SK-N-SH (cell line): ENCODE results near the gene LYPD4. TPM values are rescaled to one million over a fixed set of nuclear protein-coding genes. Genes with fewer than 3 reads are reported as not detected.

Source experiments
- CTCF ChIA-PET: fragments of 300-600, 350-600 bp; formaldehyde crosslinking; extraction: SDS; loops from one replicate; lab custom pipeline; 2021; lab: Yijun Ruan, JAX
- POLR2A ChIA-PET: fragments of 350-600 bp; sonication (Branson Sonifier 250); formaldehyde crosslinking; extraction: SDS; loops from one replicate; lab custom pipeline; 2020; ENCODE audit warnings: antibody characterized with exemption, inconsistent platforms; lab: Yijun Ruan, JAX
- DNase-seq: peaks from one replicate; pipeline ENCODE4 v3.0.0; 2012
- H2AFZ ChIP-seq: fragments of 200-600 bp; sonication (generic); 2 replicates; pipeline ENCODE4 v1.8.1; 2016; ENCODE audit warnings: antibody characterized with exemption, mild to moderate bottlenecking, low read depth
- H3F3A ChIP-seq: fragments of 200-600 bp; sonication (generic); replicated peaks from 2 replicates; pipeline ENCODE3; 2016; ENCODE audit warnings: antibody characterized with exemption, mild to moderate bottlenecking; ENCODE audit not compliant: insufficient read depth
- H3K27ac ChIP-seq, 2 experiments: fragments of 200-500 bp in 1 of 2; fragments of 200-600 bp in 1 of 2; sonication (Bioruptor generic) in 1 of 2; sonication (generic), shearing (Covaris generic) in 1 of 2; 2 replicates each; pipeline versions ENCODE4 v1.5.1 to v1.6.1; 2014 to 2016; ENCODE audit warnings: low read depth in 2 of 2, inconsistent platforms in 1 of 2, low read length in 1 of 2, mild to moderate bottlenecking in 1 of 2, mixed read lengths in 1 of 2
- H3K27me3 ChIP-seq: fragments of 200-600 bp; sonication (generic), shearing (Covaris generic); 2 replicates; pipeline ENCODE4 v1.6.1; 2016; ENCODE audit warnings: mixed run types; ENCODE audit not compliant: insufficient read depth
- H3K36me3 ChIP-seq, 2 experiments: fragments of 200-500 bp in 1 of 2; fragments of 200-600 bp in 1 of 2; sonication (Bioruptor generic) in 1 of 2; sonication (generic) in 1 of 2; replicated peaks in 1 of 2; 2 replicates each; pipeline versions ENCODE3 to v1.5.1; 2014 to 2016; ENCODE audit warnings: low read length in 1 of 2, mild to moderate bottlenecking in 1 of 2; ENCODE audit not compliant: insufficient read depth in 2 of 2, control insufficient read depth in 1 of 2
- H3K4me1 ChIP-seq, 2 experiments: fragments of 200-500 bp in 1 of 2; fragments of 200-600 bp in 1 of 2; sonication (Bioruptor generic) in 1 of 2; sonication (generic), shearing (Covaris generic) in 1 of 2; 2 replicates each; pipeline versions ENCODE4 v1.5.1 to v1.6.1; 2014 to 2016; ENCODE audit warnings: low read depth in 1 of 2, low read length in 1 of 2, mixed run types in 1 of 2; ENCODE audit not compliant: insufficient read depth in 2 of 2, control insufficient read depth in 1 of 2
- H3K4me2 ChIP-seq: fragments of 200-600 bp; sonication (generic), shearing (Covaris generic); 2 replicates; pipeline ENCODE4 v1.6.1; 2017; ENCODE audit warnings: mixed run types
- H3K4me3 ChIP-seq, 2 experiments: fragments of 200-500 bp in 1 of 2; fragments of 200-600 bp in 1 of 2; sonication (Bioruptor generic) in 1 of 2; sonication (generic), shearing (Covaris generic) in 1 of 2; 2 replicates each; pipeline versions ENCODE4 v1.5.1 to v1.8.1; 2014 to 2016; ENCODE audit warnings: low read depth in 2 of 2, inconsistent platforms in 1 of 2, low read length in 1 of 2, mild to moderate bottlenecking in 1 of 2, mixed read lengths in 1 of 2, moderate library complexity in 1 of 2
- H3K79me2 ChIP-seq: fragments of 200-600 bp; sonication (generic); 2 replicates; pipeline ENCODE4 v1.8.1; 2017; ENCODE audit warnings: mild to moderate bottlenecking; ENCODE audit not compliant: insufficient read depth
- H3K9ac ChIP-seq: fragments of 200-600 bp; sonication (generic); 2 replicates; pipeline ENCODE4 v1.6.1; 2017; ENCODE audit warnings: mixed run types
- H3K9me2 ChIP-seq: fragments of 200-600 bp; sonication (generic); 2 replicates; pipeline ENCODE4 v1.6.1; 2017; ENCODE audit warnings: mixed run types
- H3K9me3 ChIP-seq: fragments of 200-600 bp; sonication (generic); 2 replicates; pipeline ENCODE4 v1.6.1; 2017; ENCODE audit warnings: mixed run types, mild to moderate bottlenecking, moderate library complexity
- H4K20me1 ChIP-seq: fragments of 200-600 bp; sonication (generic); 2 replicates; pipeline ENCODE4 v1.6.1; 2017; ENCODE audit warnings: mild to moderate bottlenecking, mixed run types; ENCODE audit not compliant: insufficient read depth
- CTCF ChIP-seq: fragments of 200-600 bp; sonication (generic); IDR thresholded peaks from 2 replicates; pipeline ENCODE4 v1.6.1; 2017; ENCODE audit warnings: antibody characterized with exemption, mild to moderate bottlenecking, moderate library complexity
- ELF1 ChIP-seq: IDR thresholded peaks from 2 replicates; pipeline ENCODE4 v1.4.0; 2012
- EP300 ChIP-seq, 2 experiments: IDR thresholded peaks; 2 replicates each; pipeline versions ENCODE4 v1.4.0 to v1.6.1; 2012; ENCODE audit warnings: borderline replicate concordance in 1 of 2, low read depth in 1 of 2, low read length in 1 of 2
- EZH2phosphoT487 ChIP-seq: fragments of 200-600 bp; sonication (generic); IDR thresholded peaks from 2 replicates; pipeline ENCODE4 v1.6.1; 2017; ENCODE audit warnings: low read depth, mixed run types, mild to moderate bottlenecking, antibody characterized with exemption, moderate library complexity, borderline replicate concordance
- IRF3 ChIP-seq: fragments of 150-350 bp; IDR thresholded peaks from 2 replicates; pipeline ENCODE4 v1.6.1; 2016; ENCODE audit warnings: mild to moderate bottlenecking, low read depth, low read length
- JUND ChIP-seq: IDR thresholded peaks from 2 replicates; pipeline ENCODE4 v1.4.0; 2012
- MXI1 ChIP-seq: IDR thresholded peaks from 2 replicates; pipeline ENCODE4 v1.6.1; 2012; ENCODE audit warnings: mild to moderate bottlenecking, low read depth, low read length, improper control_type of control experiment
- NFIC ChIP-seq: IDR thresholded peaks from 2 replicates; pipeline ENCODE4 v1.4.0; 2012; ENCODE audit warnings: borderline replicate concordance
- NRF1 ChIP-seq: IDR thresholded peaks from 2 replicates; pipeline ENCODE4 v1.6.1; 2012; ENCODE audit warnings: low read depth, mild to moderate bottlenecking, low read length
- RAD21 ChIP-seq: IDR thresholded peaks from 2 replicates; pipeline ENCODE4 v1.6.1; 2012; ENCODE audit warnings: mild to moderate bottlenecking, low read length
- RCOR1 ChIP-seq: fragments of 150-350 bp; IDR thresholded peaks from 2 replicates; pipeline ENCODE4 v1.6.1; 2017; ENCODE audit warnings: antibody characterized with exemption, low read length
- REST ChIP-seq: IDR thresholded peaks from 2 replicates; pipeline ENCODE4 v1.6.1; 2012; ENCODE audit warnings: mild to moderate bottlenecking, low read depth, low read length, moderate library complexity
- RFX5 ChIP-seq: IDR thresholded peaks from 2 replicates; pipeline ENCODE4 v1.6.1; 2012; ENCODE audit warnings: mild to moderate bottlenecking, improper control_type of control experiment, low read length
- RXRA ChIP-seq: IDR thresholded peaks from 2 replicates; pipeline ENCODE4 v1.4.0; 2012; ENCODE audit warnings: low read depth, mild to moderate bottlenecking, borderline replicate concordance
- TAF1 ChIP-seq: IDR thresholded peaks from 2 replicates; pipeline ENCODE4 v1.6.1; 2012; ENCODE audit warnings: low read depth, mild to moderate bottlenecking, low read length, moderate library complexity, borderline replicate concordance
- TEAD4 ChIP-seq: IDR thresholded peaks from 2 replicates; pipeline ENCODE4 v1.4.0; 2012; ENCODE audit warnings: mild to moderate bottlenecking, borderline replicate concordance; ENCODE audit not compliant: insufficient read depth
- USF1 ChIP-seq: IDR thresholded peaks from 2 replicates; pipeline ENCODE4 v1.4.0; 2012; ENCODE audit warnings: low read depth, borderline replicate concordance
- USF2 ChIP-seq: fragments of 150-350 bp; IDR thresholded peaks from 2 replicates; pipeline ENCODE4 v1.6.1; 2017; ENCODE audit warnings: antibody characterized with exemption, low read length, low read depth, borderline replicate concordance
- ZBTB33 ChIP-seq: IDR thresholded peaks from 2 replicates; pipeline ENCODE4 v1.4.0; 2012; ENCODE audit warnings: low read depth, borderline replicate concordance
- WGBS: methylation state at CpG from one replicate; pipeline ENCODE4 v1.1.6; 2017; ENCODE audit warnings: low lambda C conversion rate; 5-methylcytosine and 5-hydroxymethylcytosine counted together
- polyA plus RNA-seq, 3 experiments: library from polyadenylated mRNA; depleted of rRNA; stranded (reverse); fragments of >200 nt; gene quantifications; 2 replicates each; pipeline ENCODE4 v1.2.3, GENCODE V29; 2012

The LYPD4 gene
- polyA plus RNA-seq, 1 of the 3 experiments (the other 2 are of a cell fraction), result not detected

GRCh38 chr19:41872775-41873647 lies 28.5 kb upstream of the LYPD4 start:
- Histone ChIP-seq H3K4me3 (no peak overlapping the region; a peak in 1 of 4 replicates), H3K4me1 (no peaks in the 10 kb centered on the region; a peak in 1 of 4 replicates), H3K36me3 (peaks cover 30 to 36% of the 10 kb centered on the region in 2 experiments), H3K27ac (peak overlapping the region in 1 of 2 experiments; percentile 0; a peak in 1 of 4 replicates), H3K9me2 (no peaks in the 10 kb centered on the region), H4K20me1 (peaks cover 54% of the 10 kb centered on the region), H2AFZ (no peak overlapping the region), H3K9ac (no peak overlapping the region), H3K4me2 (no peak overlapping the region), H3F3A (peaks cover 68% of the 10 kb centered on the region), H3K27me3 (no peaks in the 10 kb centered on the region), H3K9me3 (no peaks in the 10 kb centered on the region), H3K79me2 (peaks cover 5% of the 10 kb centered on the region; the same call in 1 of the 2 replicates)
- CTCF ChIA-PET, result interaction anchor here (0.5 to 3.1 kb wide), 26 partner anchors 9 to 162 kb away, joined by 3 to 48 read pairs (median 6); partner anchors contain the start of genes ARHGEF1, ERFL, RABAC1 and RPS19
- 56% methylated on average over 18 of the region's 18 CpGs for WGBS
- peak; percentile 72 for DNase-seq
- POLR2A ChIA-PET, result interaction anchor here (0.6 to 2.2 kb wide), 8 partner anchors 9 to 1683 kb away, joined by 3 to 14 read pairs (median 4); partner anchors contain the start of gene RPS19
- TF ChIP-seq RFX5 (no peak), USF1 (no peak), REST (no peak), EP300 (IDR thresholded peaks at IDR 0.05; ENCODE audit: borderline replicate concordance in 1 of 2, low read depth in 1 of 2, low read length in 1 of 2) (no peak), CTCF (peak; percentile 68), EZH2phosphoT487 (no peak), RCOR1 (no peak), USF2 (no peak), NFIC (0 out of 2 replicates have a peak, but pooled peaks have one; percentile 4), ZBTB33 (peak; percentile 52; the same call in 1 of the 2 replicates), JUND (no peak; the same call in 1 of the 2 replicates), IRF3 (no peak), RAD21 (peak; percentile 79), TEAD4 (no peak), NRF1 (no peak), MXI1 (no peak), ELF1 (peak; percentile 6; the same call in 1 of the 2 replicates), TAF1 (no peak), RXRA (no peak)
